A549 (cell line): ENCODE results near the gene TMEM132D. TPM values are rescaled to one million over a fixed set of nuclear protein-coding genes. Genes with fewer than 3 reads are reported as not detected.
A peak's percentile ranks its signal among the peaks of the same experiment; 100 is the strongest.

ENCODE experiments used
- ATAC-seq, 2 experiments: fragments of 200-7000 bp in 1 of 2; fragments of >200 bp in 1 of 2; cut with Nextera tagmentation in 1 of 2; cut with Tn5 transposase in 1 of 2; 3 replicates each; pipeline versions ENCODE4 v1.8.0 to v1.9.1; 2018 to 2020; ENCODE audit warnings: mild to moderate bottlenecking in 1 of 2, moderate library complexity in 1 of 2
- CTCF ChIA-PET: fragments of 300-600 bp; sonication (Branson Sonifier 250); formaldehyde crosslinking; extraction: SDS; loops from one replicate; lab custom pipeline; 2021; ENCODE audit warnings: antibody characterized with exemption, inconsistent platforms; lab: Yijun Ruan, JAX
- POLR2A ChIA-PET: fragments of 350-600 bp; formaldehyde crosslinking; extraction: SDS; loops from one replicate; lab custom pipeline; 2021; ENCODE audit warnings: antibody characterized with exemption, inconsistent platforms; lab: Yijun Ruan, JAX
- DNase-seq, 2 experiments: peaks; one replicate each; pipeline versions ENCODE4 v3.0.0 to v3.0.0-alpha.2; 2011 to 2016; ENCODE audit warnings: low read depth in 1 of 2, low spot score in 1 of 2
- FAIRE-seq: peaks from 2 replicates; lab custom pipeline; 2011; peaks lifted over from hg19 to GRCh38; lab: Jason Lieb, UNC
- H3K27ac ChIP-seq, 2 experiments: fragments of >200 bp; sonication (Bioruptor Twin); formaldehyde crosslinking; 3 replicates each; pipeline ENCODE4 v1.5.1; 2016 to 2017
- H3K4me1 ChIP-seq: fragments of >200 bp; sonication (Bioruptor Twin); formaldehyde crosslinking; 3 replicates; pipeline ENCODE4 v1.6.1; 2016
- H3K4me2 ChIP-seq: fragments of >200 bp; sonication (Bioruptor Twin); formaldehyde crosslinking; 3 replicates; pipeline ENCODE4 v1.6.1; 2016
- H3K4me3 ChIP-seq: fragments of >200 bp; sonication (Bioruptor Twin); formaldehyde crosslinking; 3 replicates; pipeline ENCODE4 v1.5.1; 2016
- H3K9me3 ChIP-seq: fragments of >200 bp; sonication (Bioruptor Twin); formaldehyde crosslinking; 3 replicates; pipeline ENCODE4 v1.6.1; 2016
- CBX2 ChIP-seq: fragments of 200-600 bp; sonication (generic); IDR thresholded peaks from 2 replicates; pipeline ENCODE4 v1.6.1; 2016; ENCODE audit warnings: low read depth, mild to moderate bottlenecking, borderline replicate concordance
- CHD4 ChIP-seq: fragments of 200-600 bp; sonication (generic); IDR thresholded peaks from 2 replicates; pipeline ENCODE4 v1.6.1; 2016; ENCODE audit warnings: antibody characterized with exemption, mild to moderate bottlenecking, borderline replicate concordance
- GATA3 ChIP-seq: IDR thresholded peaks from 2 replicates; pipeline ENCODE4 v1.6.1; 2012; ENCODE audit warnings: borderline replicate concordance
- HDAC2 ChIP-seq: fragments of 200-600 bp; sonication (generic); IDR thresholded peaks from 2 replicates; pipeline ENCODE4 v1.6.1; 2016
- JUN ChIP-seq, 2 experiments: fragments of >200 bp; sonication (Bioruptor Twin); formaldehyde crosslinking; IDR thresholded peaks; 2 replicates in 1 of 2; 3 replicates in 1 of 2; pipeline ENCODE4 v1.6.1; 2016 to 2017
- JUNB ChIP-seq: fragments of >200 bp; sonication (Bioruptor Twin); formaldehyde crosslinking; IDR thresholded peaks from 2 replicates; pipeline ENCODE4 v1.6.1; 2016
- KDM1A ChIP-seq: fragments of 200-600 bp; sonication (generic); IDR thresholded peaks from 2 replicates; pipeline ENCODE4 v1.6.1; 2016; ENCODE audit warnings: low read depth, mild to moderate bottlenecking
- KDM5A ChIP-seq: fragments of 200-600 bp; sonication (generic); IDR thresholded peaks from 2 replicates; pipeline ENCODE4 v1.6.1; 2016; ENCODE audit warnings: antibody characterized with exemption, mild to moderate bottlenecking
- RAD21 ChIP-seq, 2 experiments: fragments of >200 bp in 1 of 2; sonication (Bioruptor Twin) in 1 of 2; formaldehyde crosslinking in 1 of 2; IDR thresholded peaks in 1 of 2; conservative IDR thresholded peaks in 1 of 2; 2 replicates in 1 of 2; 3 replicates in 1 of 2; pipeline ENCODE4 v1.6.1; 2012 to 2018; ENCODE audit warnings: inconsistent platforms in 1 of 2
- RCOR1 ChIP-seq: fragments of 150-350 bp; IDR thresholded peaks from 2 replicates; pipeline ENCODE4 v1.6.1; 2014; ENCODE audit warnings: antibody characterized with exemption, low read length, low read depth
- RFX5 ChIP-seq: fragments of 450-650 bp; IDR thresholded peaks from 2 replicates; pipeline ENCODE4 v1.7.1; 2014; ENCODE audit warnings: antibody characterized with exemption, mild to moderate bottlenecking, moderate library complexity
- SMC3 ChIP-seq: fragments of >200 bp; sonication (Bioruptor Twin); formaldehyde crosslinking; IDR thresholded peaks from 3 replicates; pipeline ENCODE4 v1.6.1; 2018; ENCODE audit warnings: inconsistent platforms
- TFCP2L1 ChIP-seq: fragments of 250-450 bp; sonication (Bioruptor Pico); IDR thresholded peaks from 2 replicates; pipeline ENCODE4 v1.5.0; 2021; ENCODE audit warnings: mild to moderate bottlenecking
- ZFP36 ChIP-seq: fragments of 450-650 bp; IDR thresholded peaks from 2 replicates; pipeline ENCODE4 v1.6.1; 2014; ENCODE audit warnings: borderline replicate concordance; ENCODE audit not compliant: partially characterized antibody
- ZNF302 ChIP-seq: fragments of 250-450 bp; sonication (Bioruptor Pico); IDR thresholded peaks from 2 replicates; pipeline ENCODE4 v1.9.0; 2021; ENCODE audit warnings: inconsistent platforms, mild to moderate bottlenecking, moderate library complexity
- WGBS: methylation state at CpG from one replicate; pipeline ENCODE4 v1.1.6; 2017; ENCODE audit errors: missing lambda C conversion rate; 5-methylcytosine and 5-hydroxymethylcytosine counted together
- polyA plus RNA-seq, 4 experiments: library from polyadenylated mRNA; depleted of rRNA in 3 of 4; stranded (reverse); fragments of >200 nt; fragmentation: RNase III in 1 of 4; extraction: RNeasy Plus Mini Kit Qiagen cat#74134 plus additional on column Dnase treatment in 1 of 4; gene quantifications; 2 replicates in 3 of 4; 3 replicates in 1 of 4; pipeline ENCODE4 v1.2.3, GENCODE V29; 2011 to 2017
- TF ChIP-seq, protein P1 (sequence below): IDR thresholded peaks from 2 replicates; pipeline ENCODE4 v1.6.1; 2012; ENCODE audit warnings: low read depth, borderline replicate concordance
- TF ChIP-seq, protein P2 (sequence below): IDR thresholded peaks from 2 replicates; pipeline ENCODE4 v1.6.1; 2012
- TF ChIP-seq, protein P3 (sequence below): fragments of >200 bp; sonication (Bioruptor Twin); formaldehyde crosslinking; IDR thresholded peaks from 3 replicates; pipeline ENCODE4 v1.5.1; 2016
- TF ChIP-seq, protein P4 (sequence below): fragments of >200 bp; sonication (Bioruptor Twin); formaldehyde crosslinking; IDR thresholded peaks from 2 replicates; pipeline ENCODE4 v1.6.1; 2016
- TF ChIP-seq, protein P5 (sequence below): fragments of 450-650 bp; IDR thresholded peaks from 2 replicates; pipeline ENCODE4 v1.6.1; 2014; ENCODE audit warnings: antibody characterized with exemption
- TF ChIP-seq, protein P6 (sequence below): fragments of 150-350 bp; IDR thresholded peaks from 2 replicates; pipeline ENCODE4 v1.6.1; 2014; ENCODE audit warnings: low read depth, mild to moderate bottlenecking, low read length
- TF ChIP-seq, protein P7 (sequence below): fragments of 250-450 bp; sonication (Bioruptor Pico); IDR thresholded peaks from 2 replicates; pipeline ENCODE4 v1.5.0; 2020; ENCODE audit warnings: low read depth, mild to moderate bottlenecking, moderate library complexity

Gene TMEM132D
- polyA plus RNA-seq, 2 of the 4 experiments (the other 2 are of a cell fraction) = not detected

DNA sequence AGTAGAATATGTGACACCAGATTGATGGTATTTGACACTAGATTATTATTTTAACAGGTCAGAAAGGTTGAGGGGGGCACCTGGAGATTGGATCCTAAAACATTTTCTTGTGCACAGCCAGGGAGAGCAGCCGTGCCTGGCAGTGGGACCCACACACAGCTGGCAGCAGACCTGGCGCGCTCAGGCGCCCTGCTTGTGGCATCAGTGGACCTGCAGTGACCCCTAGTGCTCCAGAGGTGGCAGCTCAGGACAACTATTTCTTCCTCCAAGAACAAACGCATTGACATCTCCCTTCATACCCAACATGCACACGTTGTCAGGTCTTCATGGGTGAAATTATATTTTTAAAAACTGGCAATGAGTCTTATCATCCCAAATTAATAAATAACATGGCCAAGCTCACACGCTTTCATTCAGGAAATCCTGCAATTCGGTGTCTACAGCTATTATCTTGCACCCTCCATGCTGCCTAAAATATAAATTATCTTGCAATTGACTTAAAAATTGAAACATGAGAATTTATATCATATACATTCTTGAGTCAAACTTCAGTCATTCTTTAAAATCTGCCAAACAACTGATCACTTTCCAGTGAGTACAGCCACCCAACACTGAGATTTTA lies 7.7 kb upstream of the TMEM132D start:
- 2% methylated on average over 8 of the region's 8 CpGs for WGBS
- TF ChIP-seq, protein P1, sequence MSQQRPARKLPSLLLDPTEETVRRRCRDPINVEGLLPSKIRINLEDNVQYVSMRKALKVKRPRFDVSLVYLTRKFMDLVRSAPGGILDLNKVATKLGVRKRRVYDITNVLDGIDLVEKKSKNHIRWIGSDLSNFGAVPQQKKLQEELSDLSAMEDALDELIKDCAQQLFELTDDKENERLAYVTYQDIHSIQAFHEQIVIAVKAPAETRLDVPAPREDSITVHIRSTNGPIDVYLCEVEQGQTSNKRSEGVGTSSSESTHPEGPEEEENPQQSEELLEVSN = no peak
- TF ChIP-seq KDM1A (no peak), HDAC2 (no peak), CBX2 (no peak), RAD21 (conservative IDR thresholded peaks at IDR 0.05 in 1 of 2, IDR thresholded peaks at IDR 0.05 in 1 of 2) (peak; percentile 79 to 87), GATA3 (no peak), ZFP36 (no peak), JUN (IDR thresholded peaks at IDR 0.05) (no peak), CHD4 (no peak), TFCP2L1 (CRISPR knock-in tag) (no peak), KDM5A (no peak), RCOR1 (no peak), ZNF302 (CRISPR knock-in tag) (no peak), JUNB (no peak), RFX5 (no peak), SMC3 (peak; percentile 46)
- TF ChIP-seq, protein P2, sequence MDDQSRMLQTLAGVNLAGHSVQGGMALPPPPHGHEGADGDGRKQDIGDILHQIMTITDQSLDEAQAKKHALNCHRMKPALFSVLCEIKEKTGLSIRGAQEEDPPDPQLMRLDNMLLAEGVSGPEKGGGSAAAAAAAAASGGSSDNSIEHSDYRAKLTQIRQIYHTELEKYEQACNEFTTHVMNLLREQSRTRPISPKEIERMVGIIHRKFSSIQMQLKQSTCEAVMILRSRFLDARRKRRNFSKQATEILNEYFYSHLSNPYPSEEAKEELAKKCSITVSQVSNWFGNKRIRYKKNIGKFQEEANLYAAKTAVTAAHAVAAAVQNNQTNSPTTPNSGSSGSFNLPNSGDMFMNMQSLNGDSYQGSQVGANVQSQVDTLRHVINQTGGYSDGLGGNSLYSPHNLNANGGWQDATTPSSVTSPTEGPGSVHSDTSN = no peak
- TF ChIP-seq, protein P3, sequence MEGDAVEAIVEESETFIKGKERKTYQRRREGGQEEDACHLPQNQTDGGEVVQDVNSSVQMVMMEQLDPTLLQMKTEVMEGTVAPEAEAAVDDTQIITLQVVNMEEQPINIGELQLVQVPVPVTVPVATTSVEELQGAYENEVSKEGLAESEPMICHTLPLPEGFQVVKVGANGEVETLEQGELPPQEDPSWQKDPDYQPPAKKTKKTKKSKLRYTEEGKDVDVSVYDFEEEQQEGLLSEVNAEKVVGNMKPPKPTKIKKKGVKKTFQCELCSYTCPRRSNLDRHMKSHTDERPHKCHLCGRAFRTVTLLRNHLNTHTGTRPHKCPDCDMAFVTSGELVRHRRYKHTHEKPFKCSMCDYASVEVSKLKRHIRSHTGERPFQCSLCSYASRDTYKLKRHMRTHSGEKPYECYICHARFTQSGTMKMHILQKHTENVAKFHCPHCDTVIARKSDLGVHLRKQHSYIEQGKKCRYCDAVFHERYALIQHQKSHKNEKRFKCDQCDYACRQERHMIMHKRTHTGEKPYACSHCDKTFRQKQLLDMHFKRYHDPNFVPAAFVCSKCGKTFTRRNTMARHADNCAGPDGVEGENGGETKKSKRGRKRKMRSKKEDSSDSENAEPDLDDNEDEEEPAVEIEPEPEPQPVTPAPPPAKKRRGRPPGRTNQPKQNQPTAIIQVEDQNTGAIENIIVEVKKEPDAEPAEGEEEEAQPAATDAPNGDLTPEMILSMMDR = peak; percentile 55
- TF ChIP-seq, protein P4, sequence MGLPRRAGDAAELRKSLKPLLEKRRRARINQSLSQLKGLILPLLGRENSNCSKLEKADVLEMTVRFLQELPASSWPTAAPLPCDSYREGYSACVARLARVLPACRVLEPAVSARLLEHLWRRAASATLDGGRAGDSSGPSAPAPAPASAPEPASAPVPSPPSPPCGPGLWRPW = no peak
- TF ChIP-seq, protein P5, sequence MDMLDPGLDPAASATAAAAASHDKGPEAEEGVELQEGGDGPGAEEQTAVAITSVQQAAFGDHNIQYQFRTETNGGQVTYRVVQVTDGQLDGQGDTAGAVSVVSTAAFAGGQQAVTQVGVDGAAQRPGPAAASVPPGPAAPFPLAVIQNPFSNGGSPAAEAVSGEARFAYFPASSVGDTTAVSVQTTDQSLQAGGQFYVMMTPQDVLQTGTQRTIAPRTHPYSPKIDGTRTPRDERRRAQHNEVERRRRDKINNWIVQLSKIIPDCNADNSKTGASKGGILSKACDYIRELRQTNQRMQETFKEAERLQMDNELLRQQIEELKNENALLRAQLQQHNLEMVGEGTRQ = no peak
- TF ChIP-seq, protein P6, sequence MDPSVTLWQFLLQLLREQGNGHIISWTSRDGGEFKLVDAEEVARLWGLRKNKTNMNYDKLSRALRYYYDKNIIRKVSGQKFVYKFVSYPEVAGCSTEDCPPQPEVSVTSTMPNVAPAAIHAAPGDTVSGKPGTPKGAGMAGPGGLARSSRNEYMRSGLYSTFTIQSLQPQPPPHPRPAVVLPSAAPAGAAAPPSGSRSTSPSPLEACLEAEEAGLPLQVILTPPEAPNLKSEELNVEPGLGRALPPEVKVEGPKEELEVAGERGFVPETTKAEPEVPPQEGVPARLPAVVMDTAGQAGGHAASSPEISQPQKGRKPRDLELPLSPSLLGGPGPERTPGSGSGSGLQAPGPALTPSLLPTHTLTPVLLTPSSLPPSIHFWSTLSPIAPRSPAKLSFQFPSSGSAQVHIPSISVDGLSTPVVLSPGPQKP = no peak
- TF ChIP-seq, protein P7, sequence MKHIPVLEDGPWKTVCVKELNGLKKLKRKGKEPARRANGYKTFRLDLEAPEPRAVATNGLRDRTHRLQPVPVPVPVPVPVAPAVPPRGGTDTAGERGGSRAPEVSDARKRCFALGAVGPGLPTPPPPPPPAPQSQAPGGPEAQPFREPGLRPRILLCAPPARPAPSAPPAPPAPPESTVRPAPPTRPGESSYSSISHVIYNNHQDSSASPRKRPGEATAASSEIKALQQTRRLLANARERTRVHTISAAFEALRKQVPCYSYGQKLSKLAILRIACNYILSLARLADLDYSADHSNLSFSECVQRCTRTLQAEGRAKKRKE (CRISPR knock-in tag) = no peak
- Histone ChIP-seq H3K4me1 (no peaks in the 10 kb centered on the region), H3K4me3 (no peak overlapping the region), H3K9me3 (no peaks in the 10 kb centered on the region), H3K27ac (no peak overlapping the region), H3K4me2 (no peak overlapping the region)
- ChIA-PET POLR2A (no interaction called here), CTCF (interaction anchor here (0.9 to 1.1 kb wide), 4 partner anchors 20 to 1129 kb away, joined by 3 to 4 read pairs (median 3); no protein-coding TSS in a partner anchor)
- ATAC-seq (peak; percentile 84 to 91), DNase-seq (peak; percentile 43 to 59), FAIRE-seq (no peak)
